AG04449 (cell line): ENCODE results near the gene OTOGL.

Source experiments
- CTCF ChIA-PET: fragments of 350-600 bp; formaldehyde crosslinking; extraction: SDS; loops from one replicate; lab custom pipeline; 2021; ENCODE audit warnings: antibody characterized with exemption; lab: Yijun Ruan, JAX
- POLR2A ChIA-PET: fragments of 400-600, 350-600 bp; formaldehyde crosslinking; extraction: SDS; loops from one replicate; lab custom pipeline; 2020; ENCODE audit warnings: antibody characterized with exemption, inconsistent platforms; lab: Yijun Ruan, JAX
- DNase-seq: peaks from one replicate; pipeline ENCODE4 v3.0.0-alpha.2; 2010; ENCODE audit warnings: low read depth, low spot score
- H3K4me3 ChIP-seq: 2 replicates; pipeline ENCODE4 v1.5.1; 2011; ENCODE audit warnings: low read depth, mild to moderate bottlenecking, control low read depth, low read length
- CTCF ChIP-seq: IDR thresholded peaks from one replicate; pipeline ENCODE4 v1.5.1; 2011; ENCODE audit warnings: mild to moderate bottlenecking, moderate library complexity, low read length, control low read depth, inconsistent platforms; ENCODE audit not compliant: insufficient read depth; ENCODE audit errors: missing control alignments

OTOGL gene

GRCh38 chr12:80230068-80230467 lies 130.7 kb downstream of the OTOGL start:
- TF ChIP-seq CTCF = no peak
- H3K4me3 ChIP-seq = no peak overlapping the region
- ChIA-PET CTCF (interaction anchor here (1.4 kb wide), 1 partner anchor 35 kb away, joined by 7 read pairs; no protein-coding TSS in a partner anchor), POLR2A (no interaction called here)
- DNase-seq = no peak

- POLR2A ChIA-PET = no interaction called here
- DNase-seq = no peak
- CTCF ChIA-PET = interaction anchor here (1.0 to 2.0 kb wide), 3 partner anchors 13 to 37 kb away, joined by 3 to 11 read pairs (median 4); no protein-coding TSS in a partner anchor
- no peak for TF ChIP-seq CTCF
- H3K4me3 ChIP-seq = no peak overlapping the region
Measured at GRCh38 chr12:80232837-80233236, 133.5 kb downstream of the OTOGL start.

- H3K4me3 ChIP-seq = no peak overlapping the region
- ChIA-PET CTCF (interaction anchor here (2.0 kb wide), 1 partner anchor 36 kb away, joined by 11 read pairs; no protein-coding TSS in a partner anchor), POLR2A (no interaction called here)
- TF ChIP-seq CTCF = no peak
- DNase-seq = no peak
Measured at GRCh38 chr12:80233926-80234325, 134.6 kb downstream of the OTOGL start.

GRCh38 chr12:80234667-80235066 lies 135.3 kb downstream of the OTOGL start:
- DNase-seq = no peak
- no peak overlapping the region for H3K4me3 ChIP-seq
- CTCF ChIA-PET = no interaction called here
- TF ChIP-seq CTCF = no peak
- POLR2A ChIA-PET = no interaction called here

GRCh38 chr12:80235944-80236343 lies 136.6 kb downstream of the OTOGL start:
- CTCF ChIA-PET = interaction anchor here (1.1 kb wide), 1 partner anchor 33 kb away, joined by 4 read pairs; no protein-coding TSS in a partner anchor
- DNase-seq = no peak
- POLR2A ChIA-PET = no interaction called here
- TF ChIP-seq CTCF = no peak
- no peak overlapping the region for H3K4me3 ChIP-seq

GRCh38 chr12:80239867-80240266 lies 140.5 kb downstream of the OTOGL start:
- DNase-seq = no peak
- H3K4me3 ChIP-seq = no peak overlapping the region
- ChIA-PET POLR2A (no interaction called here), CTCF (no interaction called here)
- TF ChIP-seq CTCF = no peak
